Hepatocyte (in vitro differentiated cells): ENCODE data around the gene DOK5.

Experiments used
- CTCF ChIP-seq: fragments of 200-600 bp; sonication (generic); IDR thresholded peaks from 2 replicates; pipeline ENCODE4 v1.5.1; 2016; ENCODE audit warnings: antibody characterized with exemption, mild to moderate bottlenecking; ENCODE audit not compliant: poor library complexity
- EZH2phosphoT487 ChIP-seq: fragments of 200-600 bp; sonication (generic); IDR thresholded peaks from one replicate; pipeline ENCODE4 v1.6.1; 2018; ENCODE audit warnings: antibody characterized with exemption, mild to moderate bottlenecking, low read depth, moderate library complexity; ENCODE audit not compliant: unreplicated experiment, severe bottlenecking

GRCh38 chr20:54543369-54543768, 68.0 kb downstream of the DOK5 start:
- TF ChIP-seq CTCF, result no peak
- TF ChIP-seq EZH2phosphoT487, result no peak
